Aortic smooth muscle cell (primary cell): ENCODE data around the gene SOX12. TPM values are rescaled to one million over a fixed set of nuclear protein-coding genes. Genes with fewer than 3 reads are reported as not detected.

ENCODE experiments used
- total RNA-seq: library from RNA; depleted of rRNA; stranded (reverse); fragments of >200 nt; gene quantifications from 2 replicates; pipeline ENCODE4 v1.2.3, GENCODE V29; 2014

Gene SOX12
- 1.6 and 2.7 TPM in 2 replicates for total RNA-seq

DNA sequence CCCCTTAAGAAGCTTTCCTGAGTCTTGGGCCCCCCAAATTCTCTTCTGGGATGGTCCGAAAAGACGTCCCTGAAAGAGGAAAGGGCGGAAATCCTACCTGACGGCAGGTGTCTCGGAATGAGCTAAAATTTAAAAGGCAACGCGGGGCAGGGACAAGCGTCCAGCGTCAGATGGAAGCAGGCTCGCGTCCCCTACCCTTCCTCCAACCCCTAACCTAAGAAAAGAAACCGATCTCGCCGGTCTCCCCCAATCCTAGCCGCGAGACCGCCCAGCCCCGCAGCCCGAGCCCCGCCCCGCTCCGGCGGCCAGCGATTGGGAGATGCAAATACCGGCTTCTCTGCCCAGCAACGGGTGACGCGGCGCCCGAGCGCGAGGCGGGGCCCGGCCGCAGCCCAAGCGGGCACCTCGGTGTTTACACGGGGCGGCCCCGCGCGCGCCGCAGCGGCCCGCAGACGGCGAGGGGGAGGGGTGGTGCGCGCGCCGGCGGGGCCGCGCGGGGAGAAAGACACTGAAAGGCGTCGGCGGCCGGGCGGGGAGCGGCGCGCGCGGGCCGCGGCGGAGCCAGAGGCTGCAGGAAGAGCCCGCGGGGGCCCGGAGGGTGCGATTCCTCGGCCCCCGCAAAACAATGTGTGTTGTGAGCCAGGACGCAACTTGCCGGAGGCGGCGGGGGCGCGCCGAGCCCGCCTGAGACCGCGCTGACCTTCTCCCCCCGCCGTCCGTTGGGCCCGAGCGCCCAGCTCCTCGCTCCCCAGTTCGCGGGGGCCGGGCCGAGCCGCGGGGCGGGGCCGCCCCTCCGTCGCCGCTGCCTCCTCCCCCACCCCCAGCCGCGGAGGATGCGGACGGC is at the start of gene SOX12:
Gene SOX12 (plus strand): TSS at position 508 of the 844 bp plus-strand sequence. CDS start 373 bp downstream, outside the sequence.

DNA sequence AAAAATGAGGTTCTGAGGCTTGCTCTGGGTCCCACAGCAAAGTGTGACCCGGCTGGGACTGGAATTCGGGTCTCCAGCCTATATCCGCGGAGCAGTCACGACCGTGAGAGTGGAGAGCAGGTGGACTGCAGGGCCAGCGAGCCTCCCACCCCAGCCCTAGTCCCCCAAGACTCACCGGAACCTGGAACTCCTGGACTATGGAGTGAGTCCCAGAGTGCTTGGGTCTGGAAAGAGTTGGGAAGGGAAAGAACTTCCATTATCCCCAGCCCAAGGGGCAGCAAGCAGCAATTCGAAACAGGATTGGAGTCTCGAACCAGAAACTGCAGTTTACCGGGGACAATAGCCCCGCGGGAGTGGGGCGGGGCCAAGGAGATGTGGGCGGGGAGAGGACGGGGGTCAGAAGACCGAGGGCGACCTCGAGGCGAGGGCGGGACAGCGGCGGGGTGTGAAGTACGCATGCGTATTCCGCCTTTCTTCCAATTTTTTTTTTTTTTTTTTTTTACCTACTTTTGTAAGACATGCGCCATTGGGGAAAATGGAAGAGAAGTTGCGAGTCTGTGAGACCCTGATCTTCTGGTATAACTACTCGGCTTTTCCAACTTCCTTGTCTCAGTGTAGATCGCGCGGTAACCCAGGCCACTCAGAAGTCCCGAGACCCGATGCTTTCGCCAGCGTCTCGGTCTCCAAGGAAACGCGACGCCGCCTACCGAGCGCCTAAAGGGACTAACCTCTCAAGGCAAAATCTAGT is 35.1 kb upstream of the SOX12 start, which contains the start of gene C20orf96:
Gene C20orf96 (minus strand): TSS at position 667 of the 748 bp plus-strand sequence. CDS start 140 bp downstream, at position 527.

GRCh38 chr20:297098-297924 is 28.0 kb upstream of the SOX12 start, which contains the start of gene ZCCHC3:
Gene ZCCHC3, plus strand, starts transcription at chr20:297570. Its CDS starts 17 bp downstream, at chr20:297587.

GRCh38 chr20:346640-347316 is 21.4 kb downstream of the SOX12 start, which contains the start of gene NRSN2:
Gene NRSN2, plus strand, starts transcription at chr20:347111. Its CDS starts 2,533 bp downstream, at chr20:349644.

Other genes starting within 250 kb of the SOX12 start
- gene DEFB125, start 237.9 kb upstream of the SOX12 start, total RNA-seq = not detected in 2 replicates
- gene DEFB126, start 183.0 kb upstream of the SOX12 start, total RNA-seq = not detected in 2 replicates
- gene DEFB127, start 168.1 kb upstream of the SOX12 start, total RNA-seq = not detected in 2 replicates
- gene DEFB128, start 135.8 kb upstream of the SOX12 start, total RNA-seq = not detected in 2 replicates
- gene DEFB129, start 98.3 kb upstream of the SOX12 start, total RNA-seq = not detected in 2 replicates
- gene DEFB132, start 67.8 kb upstream of the SOX12 start, total RNA-seq = not detected in 2 replicates
- gene C20orf96, start 34.8 kb upstream of the SOX12 start, total RNA-seq = 2.2 and 3.7 TPM in 2 replicates
- gene ZCCHC3, start 28.0 kb upstream of the SOX12 start, total RNA-seq = 7.9 and 9.5 TPM in 2 replicates
- gene NRSN2, start 21.6 kb downstream of the SOX12 start, total RNA-seq = 13.3 and 15.9 TPM in 2 replicates
- 14.5 and 15.5 TPM in 2 replicates for gene TRIB3, start 55.2 kb downstream of the SOX12 start, total RNA-seq
- gene RBCK1, start 82.7 kb downstream of the SOX12 start, total RNA-seq = 54.6 and 60.0 TPM in 2 replicates
- gene TBC1D20, start 137.0 kb downstream of the SOX12 start, total RNA-seq = 27.6 and 28.5 TPM in 2 replicates
- 94.1 and 97.2 TPM in 2 replicates for gene CSNK2A1, start 218.2 kb downstream of the SOX12 start, total RNA-seq